ENCODE measurements around the gene DNAH1. TPM values are rescaled to one million over a fixed set of nuclear protein-coding genes. Genes with fewer than 3 reads are reported as not detected.

DNAH1 gene
- total RNA-seq, 1 donor from 2014 or later, result 7.3 TPM

DNA sequence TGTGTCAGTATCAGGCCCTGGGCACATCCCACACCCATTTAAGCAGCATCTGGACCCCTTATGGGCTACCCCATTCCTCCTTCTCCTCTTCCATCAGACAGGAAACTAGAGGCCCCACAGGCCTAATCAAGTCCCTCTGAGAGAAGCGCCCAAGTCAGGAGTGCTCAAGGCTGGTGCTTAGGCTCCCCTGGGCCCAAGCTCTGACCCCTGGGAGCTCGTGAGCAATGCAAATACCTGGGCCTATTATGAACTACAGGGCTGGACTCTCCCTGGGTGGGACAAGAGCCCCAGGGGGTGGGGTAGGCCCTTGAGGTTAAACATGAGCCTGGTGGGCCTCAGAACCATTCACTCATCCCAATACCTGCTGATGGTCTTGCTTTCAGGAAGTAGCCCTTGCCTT, 71.4 kb downstream of the DNAH1 start:
- TF ChIP-seq CTCF (conservative IDR thresholded peaks at IDR 0.05), result no peak
- no peaks in the 10 kb centered on the region for H3K36me3 Mint-ChIP-seq
- H3K4me3 Mint-ChIP-seq, result no peak overlapping the region
- H3K27ac Mint-ChIP-seq, result no peak overlapping the region
- H3K4me1 Mint-ChIP-seq (ENCODE audit: unreplicated experiment), result no peaks in the 10 kb centered on the region
- no peaks in the 10 kb centered on the region for H3K27me3 Mint-ChIP-seq
- no peaks in the 10 kb centered on the region for H3K9me3 Mint-ChIP-seq
- DNase-seq (ENCODE audit: extremely low spot score, unreplicated experiment), result no peak

- no peak for TF ChIP-seq CTCF (conservative IDR thresholded peaks at IDR 0.05)
- H3K27me3 Mint-ChIP-seq, result no peaks in the 10 kb centered on the region
- no peak overlapping the region for H3K4me3 Mint-ChIP-seq
- no peaks in the 10 kb centered on the region for H3K4me1 Mint-ChIP-seq (ENCODE audit: unreplicated experiment)
- peaks cover 3% of the 10 kb centered on the region for H3K36me3 Mint-ChIP-seq
- no peak overlapping the region for H3K27ac Mint-ChIP-seq
- DNase-seq (ENCODE audit: extremely low spot score, unreplicated experiment), result no peak
- no peaks in the 10 kb centered on the region for H3K9me3 Mint-ChIP-seq
Observed at GRCh38 chr3:52388348-52388821, 72.3 kb downstream of the DNAH1 start.

GRCh38 chr3:52388933-52389332, 72.8 kb downstream of the DNAH1 start:
- Mint-ChIP-seq H3K9me3 (no peaks in the 10 kb centered on the region), H3K27ac (no peak overlapping the region), H3K36me3 (peaks cover 3% of the 10 kb centered on the region), H3K27me3 (no peaks in the 10 kb centered on the region), H3K4me1 (ENCODE audit: unreplicated experiment) (no peaks in the 10 kb centered on the region), H3K4me3 (no peak overlapping the region)
- TF ChIP-seq CTCF (conservative IDR thresholded peaks at IDR 0.05), result no peak
- no peak for DNase-seq (ENCODE audit: extremely low spot score, unreplicated experiment)

GRCh38 chr3:52391096-52391495, 75.0 kb downstream of the DNAH1 start:
- Mint-ChIP-seq H3K27ac (no peak overlapping the region), H3K36me3 (peaks cover 3% of the 10 kb centered on the region), H3K4me1 (ENCODE audit: unreplicated experiment) (no peaks in the 10 kb centered on the region), H3K4me3 (no peak overlapping the region), H3K27me3 (no peaks in the 10 kb centered on the region), H3K9me3 (no peaks in the 10 kb centered on the region)
- no peak for TF ChIP-seq CTCF (conservative IDR thresholded peaks at IDR 0.05)
- no peak for DNase-seq (ENCODE audit: extremely low spot score, unreplicated experiment)

DNA sequence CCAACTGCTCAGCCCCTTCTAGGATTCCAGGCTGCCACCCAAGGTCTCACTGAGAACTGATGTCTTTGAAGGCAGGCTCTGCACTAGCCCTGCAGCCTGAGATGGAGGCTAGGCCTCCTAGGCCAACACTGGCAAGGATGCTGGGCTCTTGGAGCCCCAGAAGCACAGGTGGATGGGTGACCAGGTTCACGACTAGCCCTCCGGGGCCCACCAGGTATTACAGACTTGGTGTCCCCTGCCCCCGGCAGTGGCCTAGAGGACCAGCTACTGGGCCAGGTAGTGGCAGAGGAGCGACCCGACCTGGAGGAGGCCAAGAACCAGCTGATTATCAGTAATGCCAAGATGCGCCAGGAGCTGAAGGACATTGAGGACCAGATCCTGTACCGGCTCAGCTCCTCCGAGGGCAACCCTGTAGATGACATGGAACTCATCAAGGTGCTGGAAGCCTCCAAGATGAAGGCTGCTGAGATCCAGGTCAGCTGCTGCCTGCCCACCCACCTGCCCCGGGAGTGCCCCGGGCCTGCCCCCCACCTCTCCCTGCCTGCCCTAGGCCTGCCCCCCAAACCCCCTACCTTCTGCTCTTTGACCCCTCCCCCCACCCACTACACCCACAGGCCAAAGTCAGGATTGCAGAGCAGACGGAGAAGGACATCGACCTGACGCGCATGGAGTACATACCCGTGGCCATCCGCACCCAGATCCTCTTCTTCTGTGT, 76.3 kb downstream of the DNAH1 start:
- DNase-seq (ENCODE audit: extremely low spot score, unreplicated experiment), result no peak
- Mint-ChIP-seq H3K4me3 (no peak overlapping the region), H3K9me3 (no peaks in the 10 kb centered on the region), H3K4me1 (ENCODE audit: unreplicated experiment) (no peaks in the 10 kb centered on the region), H3K27ac (no peak overlapping the region), H3K36me3 (peaks cover 3% of the 10 kb centered on the region), H3K27me3 (no peaks in the 10 kb centered on the region)
- no peak for TF ChIP-seq CTCF (conservative IDR thresholded peaks at IDR 0.05)

Data from type B pancreatic cell (in vitro differentiated cells).